OCI-LY1 (cell line): ENCODE results near the gene SEC62.

ENCODE experiments used
- H2AFZ ChIP-seq: fragments of 200-600 bp; sonication (generic), shearing (Covaris generic); 2 replicates; pipeline ENCODE4 v1.6.0; 2014; ENCODE audit warnings: antibody characterized with exemption, mild to moderate bottlenecking, low read length
- H3F3A ChIP-seq: fragments of 200-600 bp; sonication (generic), shearing (Covaris generic); 2 replicates; pipeline ENCODE4 v1.6.0; 2014; ENCODE audit warnings: mild to moderate bottlenecking, antibody characterized with exemption, low read length, moderate library complexity; ENCODE audit not compliant: insufficient read depth
- H3K27ac ChIP-seq: fragments of 200-600 bp; sonication (generic); 2 replicates; pipeline ENCODE4 v1.5.1; 2014; ENCODE audit warnings: low read length, mixed run types, mild to moderate bottlenecking, low read depth; ENCODE audit not compliant: poor library complexity, severe bottlenecking
- H3K27me3 ChIP-seq: fragments of 200-600 bp; sonication (generic); 2 replicates; pipeline ENCODE4 v1.6.0; 2014; ENCODE audit warnings: antibody characterized with exemption, mild to moderate bottlenecking, low read length, moderate library complexity; ENCODE audit not compliant: insufficient read depth
- H3K36me3 ChIP-seq: fragments of 200-600 bp; sonication (generic); 2 replicates; pipeline ENCODE4 v1.6.1; 2014; ENCODE audit warnings: mild to moderate bottlenecking, antibody characterized with exemption, low read length, moderate library complexity, mixed read lengths; ENCODE audit not compliant: insufficient read depth
- H3K4me1 ChIP-seq: fragments of 200-600 bp; sonication (generic); 2 replicates; pipeline ENCODE4 v1.5.1; 2014; ENCODE audit warnings: mild to moderate bottlenecking, low read length, moderate library complexity; ENCODE audit not compliant: insufficient read depth, severe bottlenecking
- H3K4me2 ChIP-seq: fragments of 200-600 bp; sonication (generic), shearing (Covaris generic); 2 replicates; pipeline ENCODE4 v1.6.1; 2014; ENCODE audit warnings: low read length
- H3K4me3 ChIP-seq: fragments of 200-600 bp; sonication (generic); 2 replicates; pipeline ENCODE4 v1.5.1; 2014; ENCODE audit warnings: low read length, low read depth, mild to moderate bottlenecking, mixed read lengths; ENCODE audit not compliant: poor library complexity, severe bottlenecking
- H3K79me2 ChIP-seq: fragments of 200-600 bp; shearing (Covaris generic); 2 replicates; pipeline ENCODE4 v1.6.1; 2016; ENCODE audit warnings: mixed run types, low read length, mixed read lengths; ENCODE audit not compliant: insufficient read depth
- H3K9ac ChIP-seq: fragments of 200-600 bp; sonication (generic), shearing (Covaris generic); 2 replicates; pipeline ENCODE4 v1.6.1; 2014; ENCODE audit warnings: mild to moderate bottlenecking, low read length, mixed read lengths
- H3K9me2 ChIP-seq: fragments of 200-600 bp; sonication (generic), shearing (Covaris generic); 2 replicates; pipeline ENCODE4 v1.6.1; 2014; ENCODE audit warnings: low read depth, mild to moderate bottlenecking, low read length, mixed read lengths
- H3K9me3 ChIP-seq: fragments of 200-600 bp; shearing (Covaris generic); 2 replicates; pipeline ENCODE4 v1.6.1; 2014; ENCODE audit warnings: low read length, mixed read lengths
- H4K20me1 ChIP-seq: fragments of 200-600 bp; sonication (generic), shearing (Covaris generic); 2 replicates; pipeline ENCODE4 v1.6.0; 2016; ENCODE audit warnings: mild to moderate bottlenecking, low read length; ENCODE audit not compliant: insufficient read depth
- EZH2 ChIP-seq: fragments of 200-600 bp; sonication (generic), shearing (Covaris generic); IDR thresholded peaks from 2 replicates; pipeline ENCODE4 v1.8.0; 2017; ENCODE audit warnings: borderline replicate concordance, mixed run types, mild to moderate bottlenecking, antibody characterized with exemption, low read length, moderate library complexity, mixed read lengths
- TF ChIP-seq, protein P1 (sequence below): fragments of 200-600 bp; sonication (generic), shearing (Covaris generic); IDR thresholded peaks from 2 replicates; pipeline ENCODE4 v1.5.1; 2017; ENCODE audit warnings: mild to moderate bottlenecking, antibody characterized with exemption, low read length, moderate library complexity, mixed read lengths

SEC62 gene

DNA sequence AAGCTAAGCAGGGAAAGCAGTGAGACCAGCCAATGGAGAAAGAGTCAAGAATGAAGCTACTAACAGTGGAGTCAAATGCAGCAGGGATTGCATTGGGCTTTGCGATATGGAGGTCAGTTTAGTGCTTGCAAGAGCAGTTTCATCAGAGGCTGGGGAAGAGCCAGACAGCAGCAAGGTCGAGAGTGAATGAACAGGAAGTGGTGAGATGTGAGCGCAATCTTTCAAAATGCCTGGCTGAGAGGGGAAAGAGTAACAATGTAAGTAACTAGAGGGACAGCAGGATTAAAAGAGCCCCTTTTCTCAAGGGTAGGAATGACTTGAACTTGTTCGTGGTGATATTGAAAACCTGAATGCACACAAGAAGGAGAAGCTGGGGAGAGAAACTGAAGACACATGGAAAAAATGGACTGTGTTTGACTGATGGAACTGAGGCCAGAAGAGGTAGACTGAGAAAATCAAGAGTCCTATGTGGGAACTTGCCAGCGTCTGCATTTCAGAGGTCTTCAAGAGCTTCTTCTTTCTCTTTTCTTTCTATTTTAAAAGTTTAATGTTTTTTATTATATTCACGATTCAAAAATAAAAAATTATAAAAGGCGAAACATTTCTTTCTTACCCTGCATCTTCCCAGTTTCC lies 40.5 kb downstream of the SEC62 start:
- H3K4me2 ChIP-seq = peak overlapping the region; percentile 35
- no peaks in the 10 kb centered on the region for H3K9me3 ChIP-seq
- peak overlapping the region; percentile 5 for H3K9ac ChIP-seq
- H3F3A ChIP-seq = no peaks in the 10 kb centered on the region
- peak overlapping the region; percentile 45 for H2AFZ ChIP-seq
- H3K4me1 ChIP-seq = peaks cover 50% of the 10 kb centered on the region
- H3K9me2 ChIP-seq = no peaks in the 10 kb centered on the region
- TF ChIP-seq, protein P1, sequence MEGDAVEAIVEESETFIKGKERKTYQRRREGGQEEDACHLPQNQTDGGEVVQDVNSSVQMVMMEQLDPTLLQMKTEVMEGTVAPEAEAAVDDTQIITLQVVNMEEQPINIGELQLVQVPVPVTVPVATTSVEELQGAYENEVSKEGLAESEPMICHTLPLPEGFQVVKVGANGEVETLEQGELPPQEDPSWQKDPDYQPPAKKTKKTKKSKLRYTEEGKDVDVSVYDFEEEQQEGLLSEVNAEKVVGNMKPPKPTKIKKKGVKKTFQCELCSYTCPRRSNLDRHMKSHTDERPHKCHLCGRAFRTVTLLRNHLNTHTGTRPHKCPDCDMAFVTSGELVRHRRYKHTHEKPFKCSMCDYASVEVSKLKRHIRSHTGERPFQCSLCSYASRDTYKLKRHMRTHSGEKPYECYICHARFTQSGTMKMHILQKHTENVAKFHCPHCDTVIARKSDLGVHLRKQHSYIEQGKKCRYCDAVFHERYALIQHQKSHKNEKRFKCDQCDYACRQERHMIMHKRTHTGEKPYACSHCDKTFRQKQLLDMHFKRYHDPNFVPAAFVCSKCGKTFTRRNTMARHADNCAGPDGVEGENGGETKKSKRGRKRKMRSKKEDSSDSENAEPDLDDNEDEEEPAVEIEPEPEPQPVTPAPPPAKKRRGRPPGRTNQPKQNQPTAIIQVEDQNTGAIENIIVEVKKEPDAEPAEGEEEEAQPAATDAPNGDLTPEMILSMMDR = no peak
- TF ChIP-seq EZH2 = no peak
- no peaks in the 10 kb centered on the region for H3K79me2 ChIP-seq
- H3K27ac ChIP-seq = peak overlapping the region; percentile 66
- no peaks in the 10 kb centered on the region for H3K27me3 ChIP-seq
- H3K4me3 ChIP-seq = peak overlapping the region; percentile 7
- no peaks in the 10 kb centered on the region for H4K20me1 ChIP-seq
- H3K36me3 ChIP-seq = no peaks in the 10 kb centered on the region

DNA sequence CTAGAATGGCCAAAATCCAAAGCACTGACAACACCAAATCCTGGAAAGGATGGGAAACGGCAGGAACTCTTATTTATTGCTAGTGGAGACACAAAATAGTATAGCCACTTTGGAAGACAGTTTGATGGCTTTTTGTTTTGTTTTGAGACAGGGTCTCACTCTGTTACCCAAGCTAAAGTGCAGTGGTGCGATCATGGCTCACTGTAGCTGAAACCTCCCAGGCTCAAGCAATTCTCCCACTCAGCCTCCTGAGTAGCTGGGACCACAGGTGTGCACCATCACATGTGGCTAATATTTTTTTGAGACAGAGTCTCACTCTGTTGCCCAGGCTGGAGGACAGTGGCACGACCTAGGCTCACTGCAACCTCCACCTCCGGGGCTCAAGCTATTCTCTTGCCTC lies 43.9 kb downstream of the SEC62 start:
- H2AFZ ChIP-seq = peak overlapping the region; percentile 70
- no peak overlapping the region for H3K4me3 ChIP-seq
- H3K4me1 ChIP-seq = peaks cover 40% of the 10 kb centered on the region
- no peaks in the 10 kb centered on the region for H3K36me3 ChIP-seq
- H3K27me3 ChIP-seq = no peaks in the 10 kb centered on the region
- H3K79me2 ChIP-seq = no peaks in the 10 kb centered on the region
- peaks cover 2% of the 10 kb centered on the region; the same call in 1 of the 2 replicates for H3F3A ChIP-seq
- H3K9me2 ChIP-seq = no peaks in the 10 kb centered on the region
- no peak overlapping the region for H3K4me2 ChIP-seq
- no peak overlapping the region for H3K9ac ChIP-seq
- no peaks in the 10 kb centered on the region for H4K20me1 ChIP-seq
- TF ChIP-seq EZH2 = no peak
- TF ChIP-seq, protein P1 = no peak
- H3K27ac ChIP-seq = no peak overlapping the region
- H3K9me3 ChIP-seq = no peaks in the 10 kb centered on the region

DNA sequence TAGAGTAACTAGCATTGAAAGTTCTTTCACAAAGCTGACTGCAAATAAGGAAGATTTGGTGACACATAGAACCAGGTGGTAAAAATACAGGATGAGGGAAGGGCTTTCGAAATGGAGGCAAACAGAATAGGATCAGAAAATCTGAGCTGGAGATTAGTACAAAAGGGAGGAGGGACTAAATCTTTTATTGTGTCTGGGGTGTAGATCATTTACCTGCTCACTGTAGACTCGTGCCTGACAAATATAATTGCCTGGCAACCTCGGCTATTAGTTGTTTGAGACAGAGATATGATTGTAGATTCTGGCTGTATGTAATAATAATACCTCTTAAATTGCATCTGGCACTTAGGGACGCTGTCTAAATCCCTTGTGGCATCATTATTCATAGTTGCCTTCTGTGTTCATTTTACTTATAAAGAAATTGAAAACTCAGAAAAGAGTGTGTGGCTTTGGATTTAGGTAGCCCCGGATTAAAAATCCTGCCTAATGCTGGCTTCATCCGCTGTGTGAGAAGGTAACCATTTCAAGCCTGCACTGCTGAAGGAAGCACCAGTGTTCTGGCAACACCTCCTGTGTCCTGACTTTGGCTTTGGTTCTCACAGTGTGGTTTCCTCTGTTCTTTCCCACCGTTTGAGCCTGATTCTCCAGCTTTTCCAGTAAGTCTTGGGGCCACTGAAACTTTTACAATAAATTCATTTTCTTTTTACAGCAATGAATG lies 46.2 kb downstream of the SEC62 start:
- Histone ChIP-seq H3K4me1 (peaks cover 22% of the 10 kb centered on the region), H3K27me3 (no peaks in the 10 kb centered on the region), H3K4me3 (no peak overlapping the region), H3F3A (peaks cover 3% of the 10 kb centered on the region; the same call in 1 of the 2 replicates), H3K27ac (no peak overlapping the region), H3K4me2 (no peak overlapping the region), H3K9me3 (no peaks in the 10 kb centered on the region), H3K9me2 (no peaks in the 10 kb centered on the region), H2AFZ (peak overlapping the region; percentile 32; the same call in 1 of the 2 replicates), H4K20me1 (no peaks in the 10 kb centered on the region), H3K36me3 (no peaks in the 10 kb centered on the region), H3K9ac (no peak overlapping the region), H3K79me2 (no peaks in the 10 kb centered on the region)
- no peak for TF ChIP-seq EZH2
- TF ChIP-seq, protein P1 = no peak
